NCI-H187 (cell line): Measurements from ENCODE around the gene AADAC.
"Not testable (repeated sequence)": the region's sequence is repeated elsewhere in the genome, so short reads cannot be mapped to it uniquely, and the experiment has no call there.

ENCODE experiments used
- DNase-seq, 2 experiments: peaks; one replicate each; lab custom pipeline; 2025; lab: John Stamatoyannopoulos, UW

The AADAC gene, protein sequence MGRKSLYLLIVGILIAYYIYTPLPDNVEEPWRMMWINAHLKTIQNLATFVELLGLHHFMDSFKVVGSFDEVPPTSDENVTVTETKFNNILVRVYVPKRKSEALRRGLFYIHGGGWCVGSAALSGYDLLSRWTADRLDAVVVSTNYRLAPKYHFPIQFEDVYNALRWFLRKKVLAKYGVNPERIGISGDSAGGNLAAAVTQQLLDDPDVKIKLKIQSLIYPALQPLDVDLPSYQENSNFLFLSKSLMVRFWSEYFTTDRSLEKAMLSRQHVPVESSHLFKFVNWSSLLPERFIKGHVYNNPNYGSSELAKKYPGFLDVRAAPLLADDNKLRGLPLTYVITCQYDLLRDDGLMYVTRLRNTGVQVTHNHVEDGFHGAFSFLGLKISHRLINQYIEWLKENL

DNA sequence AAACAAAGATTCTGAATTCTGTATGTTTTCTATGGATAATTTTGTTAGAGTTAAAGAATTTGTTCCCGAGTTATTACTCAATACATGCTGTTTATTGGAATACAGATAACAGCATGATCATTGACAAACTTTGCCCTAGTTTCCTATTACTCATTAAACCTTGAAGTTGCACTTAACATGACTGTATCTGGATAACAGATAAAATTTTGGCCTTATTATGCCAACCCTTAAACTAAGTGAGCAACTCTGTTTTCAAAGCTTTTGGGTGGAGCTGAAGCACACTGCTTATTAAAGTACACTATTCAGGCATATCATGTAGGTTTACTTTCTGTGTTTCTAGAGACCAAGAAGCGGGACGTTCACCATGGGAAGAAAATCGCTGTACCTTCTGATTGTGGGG is at the start of gene AADAC:
TSS of gene AADAC (plus strand) at position 318 of the 400 bp plus-strand sequence. CDS start at position 365, 47 bp downstream.
- DNase-seq, result no peak

DNA sequence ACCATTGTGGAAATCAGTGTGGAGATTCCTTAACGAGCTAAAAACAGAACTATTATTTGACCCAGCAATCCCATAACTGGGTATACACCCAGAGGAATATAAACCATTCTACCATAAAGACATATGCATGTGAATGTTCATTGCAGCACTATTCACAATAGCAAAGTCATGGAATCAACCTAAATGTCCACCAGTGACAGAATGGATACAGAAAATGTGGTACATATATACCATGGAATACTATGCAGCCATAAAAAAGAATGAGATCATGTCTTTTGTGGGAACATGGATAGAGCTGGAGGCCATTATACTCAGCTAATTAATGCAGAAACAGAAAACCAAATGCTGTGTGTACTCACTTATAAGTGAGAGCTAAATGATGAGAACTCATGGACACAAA is 49.2 kb upstream of the AADAC start:
- not testable (repeated sequence) for DNase-seq

DNA sequence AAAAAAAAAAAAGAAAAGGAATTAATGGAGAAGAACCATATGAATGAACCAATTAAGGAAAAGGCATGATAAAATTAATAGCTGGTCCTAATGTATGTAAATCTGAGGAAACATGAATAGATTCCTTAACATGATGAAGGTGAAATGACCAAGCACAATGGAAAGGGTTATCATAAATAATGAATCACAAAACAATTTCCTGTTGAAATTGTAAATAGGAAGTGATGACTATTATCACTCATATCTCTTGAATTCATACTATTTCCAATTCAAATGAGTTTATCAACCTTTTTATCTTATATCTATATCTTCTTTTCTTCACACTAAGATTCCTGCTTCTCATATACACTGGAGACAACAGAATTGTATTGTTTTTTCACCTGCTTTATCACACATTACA is 48.2 kb upstream of the AADAC start:
- no peak for DNase-seq

DNA sequence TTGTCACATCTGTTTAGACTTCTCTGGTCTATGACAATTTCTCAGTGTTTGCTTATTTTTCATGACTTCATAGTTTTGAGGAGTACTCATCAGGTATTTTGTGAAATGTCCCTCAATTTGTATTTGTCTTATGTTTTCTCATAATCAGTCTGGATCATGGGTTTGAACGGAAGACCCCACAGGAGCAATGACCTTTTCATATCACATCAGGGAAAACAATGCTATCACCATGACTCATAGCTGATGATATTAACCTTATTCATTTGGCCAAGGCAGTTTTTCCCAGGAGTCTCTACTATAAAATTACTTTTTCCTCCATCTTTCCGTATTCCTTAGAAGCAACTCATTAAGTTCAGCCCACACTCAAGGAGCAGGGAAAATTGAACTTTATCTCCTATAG is 47.5 kb upstream of the AADAC start:
- DNase-seq, result no peak

DNA sequence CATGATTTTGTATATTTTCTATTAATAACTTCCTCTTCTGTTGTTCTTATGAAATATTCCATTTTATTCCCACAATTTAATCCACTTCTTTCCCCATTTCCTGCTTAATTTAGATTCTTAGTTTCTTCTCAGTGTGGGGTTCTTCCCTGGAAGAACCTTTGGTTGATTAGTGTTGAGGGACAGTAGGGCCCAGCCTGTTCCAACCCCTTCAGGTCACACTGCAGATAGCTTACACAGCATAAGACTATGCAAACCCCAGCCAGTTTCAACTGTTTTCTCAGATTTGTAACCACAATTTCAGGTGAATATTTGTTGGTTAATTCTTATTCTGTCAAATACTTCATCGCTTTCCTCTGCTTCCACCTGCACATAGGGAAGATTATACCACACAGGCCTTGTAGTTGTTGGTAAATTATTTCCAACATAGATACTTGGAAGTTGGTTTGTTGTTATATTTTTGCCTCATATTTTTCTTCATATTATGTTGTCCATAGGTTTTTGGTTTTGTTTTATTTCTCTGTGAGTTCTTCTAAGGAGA is 45.5 kb upstream of the AADAC start:
- DNase-seq, result no peak

DNA sequence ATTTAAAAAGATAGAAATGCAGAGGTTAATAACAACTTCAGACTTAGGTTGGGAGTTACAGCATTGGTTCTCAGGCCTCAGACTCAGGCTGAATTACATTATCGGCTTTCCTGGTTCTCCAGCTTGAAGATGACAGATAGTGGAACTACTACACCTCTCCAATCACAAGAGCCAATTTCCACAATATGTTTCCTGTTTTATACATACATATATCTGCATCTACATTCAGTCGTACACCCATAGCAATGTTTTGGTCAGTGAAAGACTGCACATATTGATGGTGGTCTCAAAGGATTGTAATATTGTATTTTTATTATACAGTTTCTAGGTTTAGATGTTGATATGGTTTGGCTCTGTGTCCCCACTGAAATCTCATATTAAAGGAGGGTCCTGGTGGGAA is 44.7 kb upstream of the AADAC start:
- DNase-seq, result no peak

DNA sequence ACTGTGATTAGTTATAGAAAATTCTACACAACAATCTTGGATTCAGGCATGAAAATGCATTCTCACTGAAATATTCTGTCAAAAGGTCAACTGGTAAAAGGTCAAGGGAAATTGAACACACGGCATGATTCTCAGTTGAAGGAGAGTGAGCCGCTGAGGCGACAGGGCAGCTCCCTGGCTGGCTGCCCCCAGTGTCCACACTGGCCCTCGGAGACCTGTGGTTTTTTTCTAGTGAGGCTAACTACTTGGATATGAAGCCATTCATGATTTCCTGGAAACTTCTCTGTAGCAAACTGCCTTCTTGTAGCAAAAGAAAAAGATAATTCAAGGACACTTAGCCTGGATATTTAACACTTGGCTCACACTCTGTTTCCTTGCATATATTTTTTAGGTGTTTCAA is 43.0 kb upstream of the AADAC start:
- no peak for DNase-seq

DNA sequence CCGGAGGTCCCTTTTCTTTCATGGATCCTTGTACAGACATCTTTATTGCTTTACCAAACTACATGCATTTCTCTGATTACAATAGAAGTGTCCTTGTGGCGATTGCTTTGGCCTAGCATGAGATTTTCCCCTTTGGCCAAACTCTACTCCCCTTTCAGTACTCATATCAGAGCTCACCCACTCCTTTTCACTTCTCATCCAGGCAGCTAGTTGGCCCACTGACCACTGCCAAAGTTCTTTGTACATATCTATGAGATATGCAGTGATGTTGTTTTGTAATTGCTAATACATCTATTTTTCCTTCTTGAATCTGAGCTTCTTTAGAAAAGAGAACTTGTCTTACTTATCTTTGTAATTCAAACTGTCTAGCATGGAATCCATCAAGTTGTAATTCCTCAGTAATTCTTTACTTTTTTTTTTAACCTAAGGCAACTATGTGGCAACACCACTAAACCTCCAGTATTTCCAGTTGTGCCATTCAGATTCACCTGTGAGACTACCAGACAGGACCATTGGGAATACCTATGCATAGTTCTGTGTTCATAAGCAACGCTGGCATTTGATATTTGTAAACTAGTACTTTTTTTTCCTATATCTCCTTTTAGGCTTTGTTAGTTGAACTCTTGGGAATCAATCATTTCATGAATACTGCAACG is 41.0 kb upstream of the AADAC start:
- DNase-seq, result no peak

DNA sequence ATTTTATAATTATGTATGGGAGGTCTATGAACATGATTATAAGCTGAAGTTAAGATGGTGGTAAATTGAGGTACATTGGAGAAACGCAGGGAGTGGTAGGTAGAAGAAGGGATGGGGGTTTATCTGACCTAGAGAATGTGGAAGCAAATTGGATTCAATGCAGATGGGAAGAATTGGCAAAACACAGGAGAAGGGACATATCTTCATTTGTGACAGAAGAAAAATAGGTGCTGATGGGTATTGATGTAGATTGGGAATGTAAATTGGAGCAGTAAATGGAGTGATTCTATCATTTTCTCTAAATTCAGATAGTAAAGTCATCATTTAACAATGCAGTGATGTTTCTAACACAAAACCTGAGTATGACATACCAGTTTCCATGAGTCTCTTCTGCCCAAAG is 39.7 kb upstream of the AADAC start:
- no peak for DNase-seq

DNA sequence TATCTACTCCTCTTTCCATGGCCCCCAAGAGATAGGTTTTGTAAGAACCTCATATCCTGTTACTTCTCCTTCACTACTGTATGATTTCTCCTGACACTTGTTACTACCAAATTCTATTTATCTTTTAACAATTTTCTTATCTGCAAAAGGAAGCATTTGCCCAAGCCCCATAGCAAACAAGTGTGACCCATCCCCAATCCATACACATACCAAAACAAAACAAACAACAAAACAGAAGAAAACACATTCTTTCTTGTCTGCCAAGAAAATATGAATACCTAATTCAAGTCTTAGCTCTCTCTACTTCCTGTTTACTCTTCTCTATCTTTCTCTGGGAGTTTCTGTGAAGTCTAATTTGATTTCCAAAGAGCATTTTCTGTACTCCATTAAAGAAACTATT is 39.0 kb upstream of the AADAC start:
- DNase-seq, result no peak

DNA sequence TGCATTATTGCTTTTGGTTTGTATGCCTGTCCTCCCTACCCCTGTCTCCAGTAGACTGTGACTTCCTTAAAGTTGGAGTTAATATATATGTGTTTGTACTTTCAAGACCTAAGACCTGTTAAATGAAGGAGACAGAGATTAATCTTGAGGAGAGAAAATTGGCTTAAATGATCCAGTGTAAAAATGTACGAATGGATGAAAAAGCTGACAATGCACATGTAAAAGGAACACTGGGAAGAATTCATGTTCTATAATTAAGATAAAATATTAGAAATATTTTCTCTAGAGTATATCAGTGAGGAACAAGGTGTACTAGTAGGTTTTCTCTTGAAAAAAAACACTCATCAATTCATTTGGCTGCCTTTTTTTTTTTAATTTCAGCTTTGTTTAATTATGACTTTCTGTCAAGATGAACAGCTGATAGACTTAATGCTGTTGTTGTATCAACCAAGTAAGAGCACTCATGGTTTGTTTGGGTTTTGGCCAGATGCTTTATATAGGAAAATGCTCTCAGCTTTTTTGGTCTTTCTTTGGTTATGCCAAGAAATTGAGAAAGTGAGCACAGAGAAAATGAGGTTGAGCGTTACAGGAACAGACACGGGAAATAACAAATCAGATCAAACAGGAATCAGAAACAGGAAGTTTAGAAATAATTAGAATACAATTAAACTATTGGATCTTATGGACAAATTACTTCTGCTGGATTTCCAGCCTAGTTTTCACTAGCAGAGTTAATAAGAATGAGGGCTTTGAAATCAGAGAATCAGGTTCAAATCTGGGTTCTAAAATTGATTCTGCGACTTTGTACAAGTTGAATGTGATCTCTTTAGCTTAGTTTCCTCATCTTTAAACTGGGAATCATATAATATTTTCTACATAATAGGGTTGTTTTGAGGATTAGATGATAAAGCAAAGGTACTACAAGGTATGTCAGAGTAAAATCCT is 38.3 kb upstream of the AADAC start:
- DNase-seq, result no peak

DNA sequence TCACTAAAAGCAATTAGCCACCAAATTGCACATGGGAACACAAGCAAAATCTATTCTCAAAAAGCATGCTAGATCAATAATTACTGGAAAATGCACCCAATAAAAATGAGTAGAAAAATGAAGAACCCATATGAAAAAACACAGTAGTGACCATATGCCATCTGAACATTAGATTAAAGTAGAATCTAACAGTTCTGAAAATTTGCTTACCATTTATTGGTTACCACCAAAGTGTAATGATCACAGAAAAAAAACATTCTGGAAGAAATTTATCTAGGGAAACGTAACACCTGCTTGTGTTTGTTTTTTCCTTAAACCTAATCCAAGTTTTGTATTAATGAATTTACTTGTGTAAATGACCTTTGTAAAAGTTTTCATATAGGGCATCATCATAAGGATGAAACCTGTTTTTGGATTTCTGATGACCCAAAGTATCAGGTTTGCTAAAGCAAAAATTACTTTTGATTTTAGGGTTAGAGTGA is 37.6 kb upstream of the AADAC start:
- DNase-seq, result no peak

DNA sequence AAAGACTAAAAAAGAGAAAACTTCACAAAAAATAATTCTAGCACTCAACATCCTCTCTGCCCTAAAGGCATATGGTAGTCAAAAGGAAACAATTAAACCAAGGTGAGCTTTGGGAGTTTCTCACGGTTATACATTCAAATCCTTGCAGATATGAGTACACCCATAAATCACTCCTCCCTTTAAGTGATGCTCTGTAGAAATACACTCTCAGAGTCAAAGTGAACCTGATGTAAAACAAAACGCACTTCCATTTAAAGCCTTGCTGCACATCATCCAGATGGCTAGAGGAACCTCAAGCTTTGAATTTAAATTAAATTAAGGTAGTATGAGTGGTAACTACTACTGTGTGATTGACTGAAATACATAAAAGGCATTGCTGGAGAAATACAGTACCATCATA is 36.0 kb upstream of the AADAC start:
- DNase-seq, result no peak

DNA sequence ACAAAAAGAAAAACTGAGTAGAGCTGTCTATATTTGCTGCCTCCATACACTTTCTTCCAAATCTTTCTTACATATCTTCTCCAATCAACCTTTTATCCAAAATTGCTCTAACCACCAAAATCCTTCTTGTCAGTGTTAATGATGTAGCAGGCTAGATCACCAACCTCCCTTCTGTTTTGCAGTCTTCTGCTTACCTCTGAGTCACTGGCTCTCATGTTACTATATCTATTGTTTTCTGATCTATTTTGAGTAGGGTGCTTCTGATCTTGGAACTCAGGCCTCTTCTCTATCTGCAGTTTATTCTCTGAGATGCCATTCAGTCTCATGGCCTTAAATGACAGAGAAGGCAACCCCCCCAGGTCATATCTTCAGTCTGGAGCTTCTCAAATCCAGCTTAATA is 26.3 kb upstream of the AADAC start:
- no peak for DNase-seq

DNA sequence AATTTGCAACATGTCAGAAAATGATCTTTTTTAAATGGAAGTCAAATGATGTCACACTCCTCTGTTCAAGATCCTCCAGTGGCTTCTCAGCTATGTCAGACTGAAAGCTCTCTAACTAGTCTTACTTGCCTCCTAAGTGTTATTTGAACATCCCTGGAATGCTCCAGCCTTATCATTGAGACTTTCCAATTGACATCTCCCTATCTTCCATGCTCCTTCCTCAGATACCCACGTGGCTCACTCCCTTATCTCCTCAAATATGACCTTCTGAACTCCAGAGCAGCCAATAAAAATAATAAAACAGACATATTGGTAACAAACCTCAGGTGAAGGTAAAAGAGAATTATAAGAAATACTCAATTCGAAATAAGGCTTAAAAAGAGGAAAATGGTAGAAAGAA is 25.5 kb upstream of the AADAC start:
- DNase-seq, result no peak

DNA sequence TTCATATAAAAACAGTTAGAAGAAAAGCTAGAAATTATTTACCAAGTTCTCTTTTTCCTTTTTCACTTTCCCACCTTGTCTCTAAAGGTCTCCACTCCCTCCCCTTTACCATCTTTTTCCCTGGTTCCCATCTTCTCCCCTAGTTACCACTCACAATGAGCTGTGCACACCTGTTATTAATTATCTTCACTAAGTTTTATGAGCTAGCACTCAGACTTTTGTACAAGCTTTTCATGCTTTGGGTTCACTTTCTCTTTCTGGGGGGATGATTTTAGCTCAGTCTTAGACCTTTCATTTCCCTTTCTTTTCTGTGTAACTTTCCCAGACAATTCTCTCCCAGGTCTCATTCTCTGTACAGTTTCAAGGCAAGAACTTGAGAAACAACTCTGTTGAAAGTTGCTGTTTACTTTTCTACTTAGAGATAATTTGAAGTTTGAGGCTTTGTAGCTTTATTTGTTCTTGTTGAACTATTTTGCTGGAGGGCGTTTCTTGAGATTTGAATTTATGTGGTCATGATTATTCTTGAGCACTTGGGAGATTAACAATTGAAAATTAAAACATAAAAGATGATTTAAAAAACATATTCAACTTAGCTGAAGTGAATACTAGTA is 24.0 kb upstream of the AADAC start:
- DNase-seq, result no peak

DNA sequence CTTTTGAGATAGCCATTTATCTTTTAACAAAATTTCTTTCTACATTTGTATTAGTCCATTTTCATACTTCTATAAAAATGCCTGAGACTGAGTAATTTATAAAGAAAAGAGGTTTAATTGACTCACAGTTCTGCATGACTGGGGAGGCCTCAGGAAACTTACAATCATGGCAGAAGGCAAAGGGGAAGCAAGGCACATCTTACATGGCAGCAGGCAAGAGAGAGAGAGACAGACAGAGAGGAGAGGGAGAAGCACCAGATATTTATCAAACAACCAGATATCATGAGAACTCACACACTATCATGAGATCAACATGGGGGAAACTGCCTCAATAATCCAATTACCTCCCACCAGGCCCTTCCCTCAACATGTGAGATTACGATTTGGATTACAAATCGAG is 23.2 kb upstream of the AADAC start:
- not testable (repeated sequence) for DNase-seq

DNA sequence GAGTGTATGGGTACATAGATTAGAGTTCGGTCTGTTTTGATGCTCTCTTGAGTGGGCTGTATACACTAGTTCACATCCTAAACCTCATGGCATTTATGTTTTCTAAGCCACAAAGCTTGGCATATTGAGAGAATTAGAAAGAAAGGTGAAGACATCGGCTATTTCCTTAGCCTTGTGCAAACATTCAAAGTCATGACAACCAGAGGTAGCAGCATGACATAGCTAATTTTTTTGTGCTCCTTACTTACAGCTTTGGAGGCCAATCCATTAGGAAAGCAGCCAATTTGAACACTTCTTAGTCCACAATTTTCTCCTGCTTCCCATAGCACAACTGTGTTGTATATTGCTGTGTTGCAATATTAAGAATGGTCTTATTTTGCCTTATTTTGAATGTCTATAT is 21.5 kb upstream of the AADAC start:
- DNase-seq, result no peak

DNA sequence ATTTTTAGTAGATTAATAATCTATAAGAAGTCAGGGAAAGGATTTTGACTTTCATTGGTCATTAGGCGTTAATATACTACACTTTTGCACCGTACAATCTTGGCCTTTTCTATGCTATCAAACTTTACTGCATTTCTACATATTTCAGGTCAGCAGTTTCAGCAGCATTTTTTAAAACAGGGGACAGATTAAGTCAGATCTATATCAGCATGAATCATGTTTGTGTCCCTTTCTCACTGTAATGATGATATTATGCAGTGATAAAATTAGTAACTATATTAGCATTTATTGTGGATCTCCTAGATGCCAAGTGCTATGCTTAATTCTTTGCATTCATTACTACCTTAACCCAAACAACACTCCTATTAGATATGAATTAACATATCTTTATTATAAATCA is 20.3 kb upstream of the AADAC start:
- DNase-seq, result no peak

DNA sequence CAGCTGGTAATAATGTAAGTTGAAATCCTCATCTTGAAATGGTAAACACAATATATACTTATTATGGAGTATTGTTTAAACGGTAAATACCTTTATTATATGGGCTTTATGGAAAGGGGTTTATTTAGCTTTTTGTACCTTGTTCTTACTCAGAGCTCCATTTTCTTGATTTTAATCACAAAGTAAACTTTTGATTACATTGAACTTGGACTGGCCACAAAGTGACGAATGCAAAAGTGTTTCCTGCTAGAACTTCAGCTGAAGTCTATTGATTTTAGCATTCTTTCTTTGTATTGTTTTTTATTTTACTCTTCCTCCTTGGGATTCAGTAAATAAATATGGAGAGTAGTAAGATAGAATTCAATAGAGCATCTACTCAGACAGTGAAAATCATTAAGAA is 19.8 kb upstream of the AADAC start:
- DNase-seq, result no peak

DNA sequence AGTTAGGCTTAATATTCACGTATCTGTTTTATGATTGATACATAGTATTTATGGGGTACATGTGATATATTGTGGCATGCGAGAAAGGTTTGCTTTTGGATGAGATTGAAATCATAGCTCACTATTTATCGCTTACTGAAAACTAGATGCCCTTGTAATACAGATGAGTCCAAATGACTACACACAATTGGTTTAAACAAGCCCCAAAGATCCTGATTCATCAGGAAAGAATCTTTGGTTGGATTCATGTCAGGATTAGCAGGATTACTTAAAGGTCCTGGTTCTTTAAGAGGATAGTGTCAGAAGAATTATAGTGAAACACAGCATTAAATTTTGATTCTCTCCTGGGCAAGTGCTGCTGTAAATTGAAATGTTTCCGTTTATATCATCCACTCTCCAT is 18.6 kb upstream of the AADAC start:
- DNase-seq, result no peak
